ENCODE results near the gene CREB3L1. TPM values are rescaled to one million over a fixed set of nuclear protein-coding genes. Genes with fewer than 3 reads are reported as not detected.

The CREB3L1 gene
- total RNA-seq (1 to 10 TPM in 3 of 4 donors, under 1 TPM in 1; 0.66 to 7.2 (median 2.6) TPM), polyA plus RNA-seq (10 to 100 TPM; 43.2 to 63.1 (median 44.7) TPM)

- intact Hi-C loops (cut with DNase I) = no loop called here
- peaks cover 0 to 27% (median 3%) of the 10 kb centered on the region in 3 donors for H3K27me3 ChIP-seq
- H3K4me3 ChIP-seq = peak within 1 kb of the TSS; percentile 40 to 67 (median 60)
- peak; percentile 71 for DNase-seq
- H3K9me3 ChIP-seq = no peaks in the 10 kb centered on the region
- WGBS, 2 donors = 1 to 2% methylated on average over 61 of the region's 61 CpGs
- peaks cover 0 to 72% (median 59%) of the 10 kb centered on the region in 4 donors for H3K4me1 ChIP-seq
- H3K36me3 ChIP-seq = no peaks in the 10 kb centered on the region
- no peak for TF ChIP-seq EP300 (IDR thresholded peaks at IDR 0.05)
- TF ChIP-seq POLR2A (IDR thresholded peaks at IDR 0.05) = peak in 1 of 2 donors; percentile 62
- TF ChIP-seq CTCF (IDR thresholded peaks at IDR 0.05) = no peak
- TF ChIP-seq POLR2AphosphoS5 (IDR thresholded peaks at IDR 0.05) = peak in 2 of 4 donors; percentile 31 to 50
- H3K27ac ChIP-seq = peak within 1 kb of the TSS; percentile 72 to 79 (median 76)
Measured at GRCh38 chr11:46277622-46278386, at the start of gene CREB3L1. CREB3L1 (plus strand) TSS chr11:46277662; CDS start chr11:46278112, 450 bp downstream.

GRCh38 chr11:46229230-46229629, 48.2 kb upstream of the CREB3L1 start:
- no peak for DNase-seq
- H3K9me3 ChIP-seq = no peaks in the 10 kb centered on the region
- no peaks in the 10 kb centered on the region for H3K36me3 ChIP-seq
- TF ChIP-seq CTCF (IDR thresholded peaks at IDR 0.05) (no peak), EP300 (IDR thresholded peaks at IDR 0.05) (no peak), POLR2AphosphoS5 (IDR thresholded peaks at IDR 0.05) (no peak), POLR2A (IDR thresholded peaks at IDR 0.05) (no peak)
- intact Hi-C loops (cut with DNase I) = no loop called here
- H3K27ac ChIP-seq = no peak overlapping the region
- no peaks in the 10 kb centered on the region for H3K27me3 ChIP-seq
- H3K4me1 ChIP-seq = no peaks in the 10 kb centered on the region
- 89 to 91% methylated on average over 13 of the region's 13 CpGs for WGBS, 2 donors
- no peak overlapping the region for H3K4me3 ChIP-seq

- WGBS, 2 donors = 72 to 83% methylated on average over 12 of the region's 12 CpGs
- H3K9me3 ChIP-seq = no peaks in the 10 kb centered on the region
- H3K4me3 ChIP-seq = no peak overlapping the region
- no peak overlapping the region for H3K27ac ChIP-seq
- intact Hi-C loops (cut with DNase I) = loop anchor here (10.0 kb wide), 1 partner anchor 270 kb away; no protein-coding TSS in a partner anchor
- H3K36me3 ChIP-seq = no peaks in the 10 kb centered on the region
- no peaks in the 10 kb centered on the region for H3K27me3 ChIP-seq
- TF ChIP-seq EP300 (IDR thresholded peaks at IDR 0.05) = no peak
- no peak for TF ChIP-seq CTCF (IDR thresholded peaks at IDR 0.05)
- no peak for TF ChIP-seq POLR2AphosphoS5 (IDR thresholded peaks at IDR 0.05)
- no peak for TF ChIP-seq POLR2A (IDR thresholded peaks at IDR 0.05)
- no peak for DNase-seq
- H3K4me1 ChIP-seq = peaks cover 0 to 24% (median 22%) of the 10 kb centered on the region in 4 donors
Measured at GRCh38 chr11:46234311-46234710, 43.2 kb upstream of the CREB3L1 start.

GRCh38 chr11:46235777-46236688, 41.4 kb upstream of the CREB3L1 start:
- no peaks in the 10 kb centered on the region for H3K9me3 ChIP-seq
- intact Hi-C loops (cut with DNase I) = loop anchor here (5.0 to 10.0 kb wide), 2 partner anchors 131 to 271 kb away; no protein-coding TSS in a partner anchor
- no peak overlapping the region for H3K4me3 ChIP-seq
- peak overlapping the region in 1 of 4 donors; percentile 87 for H3K27ac ChIP-seq
- no peaks in the 10 kb centered on the region for H3K27me3 ChIP-seq
- peaks cover 0 to 27% (median 26%) of the 10 kb centered on the region in 4 donors for H3K4me1 ChIP-seq
- no peaks in the 10 kb centered on the region for H3K36me3 ChIP-seq
- 56 to 64% methylated on average over 1 of the region's 1 CpG for WGBS, 2 donors
- DNase-seq = no peak
- no peak for TF ChIP-seq EP300 (IDR thresholded peaks at IDR 0.05)
- TF ChIP-seq CTCF (IDR thresholded peaks at IDR 0.05) = no peak
- no peak for TF ChIP-seq POLR2A (IDR thresholded peaks at IDR 0.05)
- no peak for TF ChIP-seq POLR2AphosphoS5 (IDR thresholded peaks at IDR 0.05)

Measured in sigmoid colon (tissue), 7 donors.